GM23248 (cell line): ENCODE measurements around the gene JOSD2.

Experiments
- EZH2 ChIP-seq: fragments of 200-600 bp; sonication (generic); IDR thresholded peaks from 2 replicates; pipeline ENCODE4 v1.6.1; 2018; ENCODE audit warnings: antibody characterized with exemption, mild to moderate bottlenecking; ENCODE audit not compliant: insufficient read depth, poor library complexity, severe bottlenecking
- EZH2phosphoT487 ChIP-seq: fragments of 200-600 bp; sonication (generic); IDR thresholded peaks from 2 replicates; pipeline ENCODE4 v1.6.1; 2018; ENCODE audit warnings: antibody characterized with exemption, moderate library complexity, mild to moderate bottlenecking, low read depth; ENCODE audit not compliant: insufficient read depth

DNA sequence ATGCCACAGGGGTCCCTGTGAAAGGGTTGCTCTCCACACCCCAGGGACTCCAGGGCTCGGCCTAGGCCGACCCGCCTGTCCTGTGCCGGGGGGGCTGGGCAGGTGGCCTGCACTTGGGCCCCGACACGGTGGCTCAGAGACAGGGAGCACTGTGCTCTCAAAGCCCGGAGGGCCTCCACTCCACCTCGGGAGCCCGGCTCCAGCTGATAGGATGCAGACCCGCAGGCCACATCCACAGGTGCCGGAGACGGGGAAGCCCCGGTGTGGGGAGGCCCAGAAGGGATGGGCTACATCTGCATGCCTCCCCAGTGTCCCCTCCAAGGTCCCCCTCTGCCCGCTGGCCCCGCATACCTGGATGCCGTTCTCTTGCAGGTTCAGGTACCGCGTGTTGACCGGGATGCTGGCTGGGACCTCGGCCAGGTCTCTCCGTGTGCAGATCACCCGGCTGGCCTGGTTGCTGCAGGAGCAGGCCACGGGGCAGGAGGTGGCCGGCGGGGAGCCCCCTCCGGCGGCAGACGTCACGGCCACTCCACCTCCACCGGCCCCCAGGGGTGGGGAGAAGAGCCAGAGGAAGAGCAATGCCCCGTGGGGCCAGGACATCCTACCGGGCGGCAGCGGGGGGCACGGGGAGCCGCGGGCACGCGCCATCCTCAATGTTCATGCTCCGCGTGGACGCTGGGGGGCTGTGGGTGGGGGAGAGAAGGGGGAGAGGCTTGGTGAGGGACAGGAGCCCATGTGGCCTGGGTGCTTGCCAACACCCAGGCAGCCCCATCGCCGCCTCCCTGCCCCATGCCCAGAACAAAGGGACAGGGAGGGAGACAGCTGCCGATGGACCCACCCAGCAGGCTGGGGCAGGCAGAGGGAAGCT lies 37.4 kb upstream of the JOSD2 start:
- TF ChIP-seq EZH2 = no peak
- TF ChIP-seq EZH2phosphoT487 = no peak
